D721Med (cell line): ENCODE measurements around the gene ALPP.

Experiments
- DNase-seq: peaks from one replicate; pipeline ENCODE4 v3.0.0; 2011; ENCODE audit warnings: low spot score; ENCODE audit not compliant: insufficient read length
- FAIRE-seq: peaks from 2 replicates; lab custom pipeline; 2011; peaks lifted over from hg19 to GRCh38; lab: Jason Lieb, UNC
- CTCF ChIP-seq: IDR thresholded peaks from 2 replicates; pipeline ENCODE4 v1.5.1; 2012; ENCODE audit warnings: mild to moderate bottlenecking, control low read depth; ENCODE audit not compliant: insufficient read depth; ENCODE audit errors: missing control alignments

The ALPP gene

GRCh38 chr2:232340171-232340935, 38.2 kb upstream of the ALPP start:
- no peak for TF ChIP-seq CTCF
- no peak for DNase-seq
- FAIRE-seq, result no peak

GRCh38 chr2:232341061-232341738, 37.4 kb upstream of the ALPP start:
- TF ChIP-seq CTCF, result no peak
- FAIRE-seq (no peak), DNase-seq (no peak)

- DNase-seq (no peak), FAIRE-seq (no peak)
- TF ChIP-seq CTCF, result no peak
These were observed 36.8 kb upstream of the ALPP start for GRCh38 chr2:232341739-232342126.

- DNase-seq (no peak), FAIRE-seq (no peak)
- TF ChIP-seq CTCF, result no peak
These were observed 35.7 kb upstream of the ALPP start for GRCh38 chr2:232342635-232343565.

GRCh38 chr2:232343821-232344220, 34.7 kb upstream of the ALPP start:
- no peak for TF ChIP-seq CTCF
- DNase-seq, result no peak
- no peak for FAIRE-seq

- no peak for TF ChIP-seq CTCF
- DNase-seq (no peak), FAIRE-seq (no peak)
These were observed 33.3 kb upstream of the ALPP start for GRCh38 chr2:232345251-232345650.
